HG03432 (cell line): ENCODE data around the gene GRK2.

Experiments used
- ATAC-seq: cut with Tn5 transposase; IDR thresholded peaks from one replicate; pipeline ENCODE4 v1.9.1; 2021; ENCODE audit warnings: mild to moderate bottlenecking, moderate library complexity; ENCODE audit not compliant: unreplicated experiment

The GRK2 gene

DNA sequence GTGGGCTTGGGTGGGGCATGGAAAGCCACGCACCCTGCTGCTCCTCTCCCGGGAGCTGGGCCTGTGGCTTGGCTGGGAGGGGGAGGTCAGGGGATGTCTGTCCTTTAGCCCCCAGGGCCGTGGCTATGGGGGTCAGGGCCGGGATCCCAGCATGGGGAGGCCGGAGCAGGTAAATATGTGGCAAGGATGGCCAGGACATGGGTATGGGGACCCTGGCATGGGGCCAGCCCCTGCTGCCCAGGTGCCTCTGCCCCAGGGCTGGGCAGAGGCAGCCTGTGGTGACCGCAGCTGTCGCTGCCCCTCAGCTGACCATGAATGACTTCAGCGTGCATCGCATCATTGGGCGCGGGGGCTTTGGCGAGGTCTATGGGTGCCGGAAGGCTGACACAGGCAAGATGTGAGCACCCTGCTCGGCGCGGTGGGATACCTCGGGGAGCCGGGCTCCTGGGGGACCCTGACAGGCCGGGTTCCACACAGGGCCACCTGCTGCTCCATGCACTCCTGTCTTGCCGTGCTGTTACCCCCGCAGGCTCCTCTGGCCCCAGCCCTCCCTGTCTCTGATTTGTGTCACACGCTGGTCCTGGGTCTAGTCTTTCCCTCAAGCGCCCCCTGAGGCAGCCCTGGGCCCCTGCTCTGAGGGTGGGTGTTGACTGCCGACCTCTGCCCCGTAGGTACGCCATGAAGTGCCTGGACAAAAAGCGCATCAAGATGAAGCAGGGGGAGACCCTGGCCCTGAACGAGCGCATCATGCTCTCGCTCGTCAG lies 14.7 kb downstream of the GRK2 start:
- no peak for ATAC-seq

DNA sequence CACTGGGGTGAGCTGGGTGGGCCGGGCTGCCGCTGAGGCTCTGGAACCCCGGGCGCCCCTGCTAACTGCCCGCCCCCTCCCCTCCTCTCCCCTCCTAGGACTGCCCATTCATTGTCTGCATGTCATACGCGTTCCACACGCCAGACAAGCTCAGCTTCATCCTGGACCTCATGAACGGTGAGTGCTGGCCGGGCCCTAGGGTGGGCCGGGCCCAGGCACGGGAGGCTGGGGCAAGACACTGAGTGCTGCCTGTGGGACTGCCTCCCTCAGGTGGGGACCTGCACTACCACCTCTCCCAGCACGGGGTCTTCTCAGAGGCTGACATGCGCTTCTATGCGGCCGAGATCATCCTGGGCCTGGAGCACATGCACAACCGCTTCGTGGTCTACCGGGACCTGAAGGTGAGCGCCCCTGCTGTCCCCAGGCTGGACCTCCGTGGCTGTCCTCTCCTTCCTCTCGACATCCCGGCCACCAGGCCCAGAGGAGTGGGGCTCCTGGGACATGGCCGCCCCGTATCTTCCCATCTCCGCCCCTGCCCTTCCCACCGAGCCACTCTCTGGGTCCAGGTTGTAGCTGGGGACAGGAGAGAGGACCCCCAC lies 15.4 kb downstream of the GRK2 start:
- ATAC-seq: no peak

GRCh38 chr11:67282155-67282875 lies 16.0 kb downstream of the GRK2 start:
- no peak for ATAC-seq

- no peak for ATAC-seq
These were observed 16.7 kb downstream of the GRK2 start for GRCh38 chr11:67282876-67283371.

DNA sequence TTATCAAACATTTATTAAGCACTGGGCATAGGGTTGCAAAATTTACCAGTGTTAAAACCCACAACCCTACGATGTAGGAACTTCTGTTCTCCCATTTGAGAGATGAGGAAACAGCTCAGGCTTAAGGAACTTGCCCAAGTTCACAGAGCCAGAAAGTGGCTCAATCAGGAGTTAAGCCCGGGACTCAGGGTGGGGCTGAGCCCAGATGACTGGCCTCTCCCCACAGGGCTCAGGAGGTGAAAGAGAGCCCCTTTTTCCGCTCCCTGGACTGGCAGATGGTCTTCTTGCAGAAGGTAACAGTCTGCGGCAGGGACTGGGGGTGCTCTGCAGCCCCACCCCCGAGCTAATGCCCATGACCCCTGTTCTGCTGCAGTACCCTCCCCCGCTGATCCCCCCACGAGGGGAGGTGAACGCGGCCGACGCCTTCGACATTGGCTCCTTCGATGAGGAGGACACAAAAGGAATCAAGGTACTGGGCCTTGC lies 17.2 kb downstream of the GRK2 start:
- no peak for ATAC-seq

DNA sequence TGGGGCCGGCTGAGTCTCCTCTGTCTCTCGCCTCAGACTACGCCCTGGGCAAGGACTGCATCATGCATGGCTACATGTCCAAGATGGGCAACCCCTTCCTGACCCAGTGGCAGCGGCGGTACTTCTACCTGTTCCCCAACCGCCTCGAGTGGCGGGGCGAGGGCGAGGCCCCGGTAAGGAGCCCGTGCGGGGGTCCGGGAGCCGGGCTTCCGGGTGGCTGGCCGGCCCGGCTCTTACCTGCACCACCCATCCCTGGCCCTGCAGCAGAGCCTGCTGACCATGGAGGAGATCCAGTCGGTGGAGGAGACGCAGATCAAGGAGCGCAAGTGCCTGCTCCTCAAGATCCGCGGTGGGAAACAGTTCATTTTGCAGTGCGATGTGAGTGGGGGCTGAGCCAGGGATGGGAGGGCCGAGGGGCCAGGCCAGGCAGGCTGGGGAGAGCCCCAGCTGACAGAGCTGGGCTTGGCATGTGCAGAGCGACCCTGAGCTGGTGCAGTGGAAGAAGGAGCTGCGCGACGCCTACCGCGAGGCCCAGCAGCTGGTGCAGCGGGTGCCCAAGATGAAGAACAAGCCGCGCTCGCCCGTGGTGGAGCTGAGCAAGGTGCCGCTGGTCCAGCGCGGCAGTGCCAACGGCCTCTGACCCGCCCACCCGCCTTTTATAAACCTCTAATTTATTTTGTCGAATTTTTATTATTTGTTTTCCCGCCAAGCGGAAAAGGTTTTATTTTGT lies 18.7 kb downstream of the GRK2 start:
- ATAC-seq: no peak

DNA sequence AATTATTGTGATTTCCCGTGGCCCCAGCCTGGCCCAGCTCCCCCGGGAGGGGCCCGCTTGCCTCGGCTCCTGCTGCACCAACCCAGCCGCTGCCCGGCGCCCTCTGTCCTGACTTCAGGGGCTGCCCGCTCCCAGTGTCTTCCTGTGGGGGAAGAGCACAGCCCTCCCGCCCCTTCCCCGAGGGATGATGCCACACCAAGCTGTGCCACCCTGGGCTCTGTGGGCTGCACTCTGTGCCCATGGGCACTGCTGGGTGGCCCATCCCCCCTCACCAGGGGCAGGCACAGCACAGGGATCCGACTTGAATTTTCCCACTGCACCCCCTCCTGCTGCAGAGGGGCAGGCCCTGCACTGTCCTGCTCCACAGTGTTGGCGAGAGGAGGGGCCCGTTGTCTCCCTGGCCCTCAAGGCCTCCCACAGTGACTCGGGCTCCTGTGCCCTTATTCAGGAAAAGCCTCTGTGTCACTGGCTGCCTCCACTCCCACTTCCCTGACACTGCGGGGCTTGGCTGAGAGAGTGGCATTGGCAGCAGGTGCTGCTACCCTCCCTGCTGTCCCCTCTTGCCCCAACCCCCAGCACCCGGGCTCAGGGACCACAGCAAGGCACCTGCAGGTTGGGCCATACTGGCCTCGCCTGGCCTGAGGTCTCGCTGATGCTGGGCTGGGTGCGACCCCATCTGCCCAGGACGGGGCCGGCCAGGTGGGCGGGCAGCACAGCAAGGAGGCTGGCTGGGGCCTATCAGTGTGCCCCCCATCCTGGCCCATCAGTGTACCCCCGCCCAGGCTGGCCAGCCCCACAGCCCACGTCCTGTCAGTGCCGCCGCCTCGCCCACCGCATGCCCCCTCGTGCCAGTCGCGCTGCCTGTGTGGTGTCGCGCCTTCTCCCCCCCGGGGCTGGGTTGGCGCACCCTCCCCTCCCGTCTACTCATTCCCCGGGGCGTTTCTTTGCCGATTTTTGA lies 19.5 kb downstream of the GRK2 start:
- ATAC-seq: no peak

DNA sequence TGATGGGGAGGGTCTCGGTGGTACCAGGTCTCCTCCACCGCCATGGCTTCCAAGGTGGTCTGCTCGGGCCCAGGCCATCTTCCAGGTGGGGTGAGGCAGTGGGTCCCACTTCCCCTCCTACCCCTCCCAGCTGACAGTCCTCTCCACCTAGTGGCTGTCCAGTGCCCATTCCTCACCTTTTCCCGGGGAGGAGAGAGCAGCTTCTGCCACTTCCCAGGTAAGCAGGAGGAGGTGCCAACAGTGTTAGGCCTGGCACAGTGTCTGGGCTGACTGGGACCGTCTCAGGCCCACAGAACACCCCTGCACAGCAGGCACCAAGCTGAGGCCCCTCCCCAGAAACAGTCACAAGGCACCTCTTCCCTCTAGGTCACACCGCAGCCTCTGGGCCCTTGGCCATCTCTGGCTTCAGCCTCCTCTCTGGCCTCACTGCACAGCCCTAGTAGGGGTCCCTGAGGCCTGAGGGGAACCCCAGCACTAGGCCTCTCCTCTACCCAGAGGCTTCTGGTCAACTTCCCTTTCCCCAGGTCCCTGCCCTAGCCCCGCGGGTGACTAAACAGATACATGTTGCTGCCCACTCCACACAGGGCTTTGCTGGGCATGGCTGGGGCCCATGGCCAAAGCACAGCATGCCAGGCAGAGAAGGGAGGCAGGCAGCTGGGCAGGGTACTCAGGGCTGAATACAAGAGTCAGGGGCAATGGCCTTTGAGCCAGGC lies 20.5 kb downstream of the GRK2 start:
- ATAC-seq: no peak

GRCh38 chr11:67287355-67288197 lies 21.3 kb downstream of the GRK2 start:
- ATAC-seq: no peak

DNA sequence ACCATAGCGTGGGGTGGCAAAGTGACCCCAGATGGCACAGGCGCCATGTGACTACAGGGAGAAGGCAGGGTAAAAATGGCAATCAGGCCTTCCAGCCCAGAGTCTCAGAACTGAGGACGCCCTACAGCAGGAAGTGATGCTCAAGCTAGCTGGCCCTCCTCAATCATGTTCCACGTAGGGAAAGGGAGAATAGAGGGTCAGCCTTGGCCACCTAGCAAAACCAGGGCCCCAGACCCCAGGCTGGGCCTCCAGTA lies 21.9 kb downstream of the GRK2 start:
- peak; percentile 0 for ATAC-seq

- ATAC-seq: peak; percentile 75
These were observed 22.4 kb downstream of the GRK2 start for GRCh38 chr11:67288452-67289225.

GRCh38 chr11:67289226-67289650 lies 23.0 kb downstream of the GRK2 start, which contains the start of gene ANKRD13D:
ANKRD13D (plus strand) TSS chr11:67289303; CDS start chr11:67289461, 158 bp downstream.
- ATAC-seq: peak; percentile 53

DNA sequence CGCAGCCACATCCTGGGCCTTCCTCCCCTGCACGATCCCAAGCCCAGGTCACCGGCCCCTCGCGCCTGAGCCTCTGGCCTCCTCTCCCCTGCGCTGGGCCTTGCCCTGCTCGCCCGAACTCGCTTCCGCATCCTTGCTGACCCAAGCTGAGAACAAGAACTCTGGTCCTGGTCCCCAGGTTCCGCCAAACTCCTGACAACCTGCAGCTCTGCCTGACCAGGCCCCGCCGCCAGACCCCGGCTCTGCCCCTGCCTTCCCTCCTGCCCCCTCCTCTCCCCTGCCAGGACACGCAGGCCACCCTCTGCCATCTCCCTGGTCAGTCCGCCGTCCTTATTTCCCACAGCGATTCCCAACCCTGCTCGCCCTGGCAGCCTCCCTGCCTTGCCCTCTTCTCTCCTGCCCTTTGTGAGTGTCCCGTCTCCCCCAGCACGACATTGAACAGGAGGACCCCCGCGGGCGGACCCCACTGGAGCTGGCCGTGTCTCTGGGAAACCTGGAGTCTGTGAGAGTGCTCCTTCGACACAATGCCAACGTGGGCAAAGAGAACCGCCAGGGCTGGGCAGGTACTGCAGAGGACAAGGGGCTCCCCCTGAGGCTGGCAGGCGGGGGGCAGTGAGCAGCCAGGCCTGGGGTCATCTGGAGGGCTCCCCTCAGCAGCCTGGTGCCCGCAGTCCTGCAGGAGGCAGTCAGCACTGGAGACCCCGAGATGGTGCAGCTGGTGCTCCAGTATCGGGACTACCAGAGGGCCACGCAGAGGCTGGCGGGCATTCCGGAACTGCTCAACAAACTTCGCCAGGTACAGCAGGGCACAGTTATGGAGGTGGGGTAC lies 23.6 kb downstream of the GRK2 start:
- ATAC-seq: no peak

DNA sequence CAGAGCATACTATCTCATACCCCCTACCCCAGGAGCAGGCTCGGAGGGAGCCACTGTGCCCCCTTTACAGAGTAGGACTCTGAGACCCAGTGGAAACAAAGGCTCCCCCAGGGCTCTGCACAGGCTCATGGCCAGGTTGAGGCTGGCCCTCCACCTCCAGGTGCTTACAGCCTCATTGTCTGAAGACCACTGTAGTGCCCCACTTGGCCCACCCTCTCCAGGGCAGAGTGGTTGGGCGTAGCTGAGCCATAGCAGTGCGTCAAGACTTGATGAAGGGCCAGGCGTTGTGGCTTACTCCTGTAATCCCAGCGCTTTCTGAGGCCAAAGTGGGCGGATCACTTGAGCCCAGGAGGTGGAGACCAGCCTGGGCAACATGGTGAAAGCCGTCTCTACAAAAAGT lies 24.5 kb downstream of the GRK2 start:
- no peak for ATAC-seq

GRCh38 chr11:67291481-67292381 lies 25.5 kb downstream of the GRK2 start:
- no peak for ATAC-seq

GRCh38 chr11:67292671-67293070 lies 26.4 kb downstream of the GRK2 start:
- no peak for ATAC-seq
